K562 (cell line): Measurements from ENCODE around the gene CAPN5. TPM values are rescaled to one million over a fixed set of nuclear protein-coding genes. Genes with fewer than 3 reads are reported as not detected.

Experiments used
- CCAR2 ChIP-seq: fragments of 200-400 bp; formaldehyde crosslinking; IDR thresholded peaks from 2 replicates; pipeline ENCODE4 v1.6.1; 2017; ENCODE audit warnings: mild to moderate bottlenecking, low read depth, low read length
- FOXM1 ChIP-seq, 2 experiments: fragments of 450-650 bp in 1 of 2; sonication (generic) in 1 of 2; formaldehyde crosslinking in 1 of 2; IDR thresholded peaks; 2 replicates each; pipeline versions ENCODE4 v1.6.1 to v1.9.0; 2017 to 2022; ENCODE audit warnings: low read depth in 2 of 2, mild to moderate bottlenecking in 2 of 2, missing genetic modification reagents in 1 of 2, moderate library complexity in 1 of 2
- KLF1 ChIP-seq: fragments of 450-650 bp; IDR thresholded peaks from 2 replicates; pipeline ENCODE4 v1.6.1; 2016; ENCODE audit warnings: missing genetic modification characterization, missing compliant biosample characterization
- MAZ ChIP-seq, 2 experiments: fragments of 450-650 bp in 1 of 2; sonication (generic) in 1 of 2; formaldehyde crosslinking; IDR thresholded peaks in 1 of 2; conservative IDR thresholded peaks in 1 of 2; 2 replicates each; pipeline versions ENCODE4 v1.4.0 to v1.5.0; 2020; ENCODE audit warnings: mild to moderate bottlenecking in 1 of 2, missing genetic modification reagents in 1 of 2
- MXI1 ChIP-seq: IDR thresholded peaks from 2 replicates; pipeline ENCODE4 v1.6.1; 2011; ENCODE audit warnings: low read depth, mild to moderate bottlenecking, improper control_type of control experiment, low read length
- RAD51 ChIP-seq: fragments of 450-650 bp; IDR thresholded peaks from 2 replicates; pipeline ENCODE4 v1.7.1; 2016; ENCODE audit warnings: low read depth, mild to moderate bottlenecking, borderline replicate concordance
- RB1 ChIP-seq: fragments of 450-650 bp; IDR thresholded peaks from 2 replicates; pipeline ENCODE4 v1.6.1; 2017; ENCODE audit warnings: low read depth, mild to moderate bottlenecking
- RBM25 ChIP-seq: fragments of 200-400 bp; formaldehyde crosslinking; IDR thresholded peaks from 2 replicates; pipeline ENCODE4 v1.6.1; 2018; ENCODE audit warnings: low read length, low read depth, moderate library complexity; ENCODE audit not compliant: severe bottlenecking
- RCOR1 ChIP-seq, 2 experiments: IDR thresholded peaks; 2 replicates each; pipeline ENCODE4 v1.6.1; 2012; ENCODE audit warnings: low read depth in 2 of 2, low read length in 2 of 2, borderline replicate concordance in 1 of 2, improper control_type of control experiment in 1 of 2
- RFX1 ChIP-seq: fragments of 450-650 bp; IDR thresholded peaks from 2 replicates; pipeline ENCODE4 v1.6.1; 2016; ENCODE audit warnings: mild to moderate bottlenecking, moderate library complexity
- SMC3 ChIP-seq: conservative IDR thresholded peaks from 2 replicates; pipeline ENCODE4 v1.6.1; 2011; ENCODE audit warnings: low read depth, low read length, improper control_type of control experiment; ENCODE audit not compliant: insufficient read depth
- ZSCAN29 ChIP-seq: fragments of 450-650 bp; IDR thresholded peaks from 2 replicates; pipeline ENCODE4 v1.6.1; 2017
- polyA plus RNA-seq, 8 experiments: library from polyadenylated mRNA; depleted of rRNA in 4 of 8; stranded (reverse) in 5 of 8; unstranded in 3 of 8; fragments of >200 nt; fragmentation: Nextera tagmentation in 2 of 8; fragmentation: Illumina TruSeq in 1 of 8; extraction: Ambion mirVana in 2 of 8; extraction: Trizol in 1 of 8; gene quantifications; 2 replicates each; pipeline versions ENCODE4 v1.2.1 to v1.2.3, GENCODE V29; 2011 to 2014; ENCODE audit warnings: inconsistent platforms in 1 of 8, missing spikeins in 1 of 8
- total RNA-seq, 7 experiments: library from RNA; depleted of rRNA in 6 of 7; stranded (reverse); fragments of >200 nt in 6 of 7; fragmentation: Illumina TruSeq in 2 of 7; extraction: Trizol in 2 of 7; gene quantifications; 2 replicates each; pipeline versions ENCODE4 v1.2.1 to v1.2.3, GENCODE V29; 2011 to 2021; ENCODE audit warnings: low replicate concordance in 1 of 7
- TF ChIP-seq, protein P1 (sequence below): fragments of 450-650 bp; formaldehyde crosslinking; IDR thresholded peaks from 2 replicates; pipeline ENCODE4 v1.4.0; 2020; ENCODE audit warnings: mild to moderate bottlenecking, moderate library complexity
- TF ChIP-seq, protein P2 (sequence below): fragments of 200-800 bp; sonication (Bioruptor generic); IDR thresholded peaks from 2 replicates; pipeline ENCODE4 v1.6.1; 2017; ENCODE audit warnings: missing genetic modification characterization, missing compliant biosample characterization

CAPN5 gene
- total and polyA plus RNA-seq, 9 of the 15 experiments (the other 6 are each of a cell fraction or from before 2014, with no cell fraction given), result 0.04 to 0.44 (median 0.14) TPM; not detected in 2

DNA sequence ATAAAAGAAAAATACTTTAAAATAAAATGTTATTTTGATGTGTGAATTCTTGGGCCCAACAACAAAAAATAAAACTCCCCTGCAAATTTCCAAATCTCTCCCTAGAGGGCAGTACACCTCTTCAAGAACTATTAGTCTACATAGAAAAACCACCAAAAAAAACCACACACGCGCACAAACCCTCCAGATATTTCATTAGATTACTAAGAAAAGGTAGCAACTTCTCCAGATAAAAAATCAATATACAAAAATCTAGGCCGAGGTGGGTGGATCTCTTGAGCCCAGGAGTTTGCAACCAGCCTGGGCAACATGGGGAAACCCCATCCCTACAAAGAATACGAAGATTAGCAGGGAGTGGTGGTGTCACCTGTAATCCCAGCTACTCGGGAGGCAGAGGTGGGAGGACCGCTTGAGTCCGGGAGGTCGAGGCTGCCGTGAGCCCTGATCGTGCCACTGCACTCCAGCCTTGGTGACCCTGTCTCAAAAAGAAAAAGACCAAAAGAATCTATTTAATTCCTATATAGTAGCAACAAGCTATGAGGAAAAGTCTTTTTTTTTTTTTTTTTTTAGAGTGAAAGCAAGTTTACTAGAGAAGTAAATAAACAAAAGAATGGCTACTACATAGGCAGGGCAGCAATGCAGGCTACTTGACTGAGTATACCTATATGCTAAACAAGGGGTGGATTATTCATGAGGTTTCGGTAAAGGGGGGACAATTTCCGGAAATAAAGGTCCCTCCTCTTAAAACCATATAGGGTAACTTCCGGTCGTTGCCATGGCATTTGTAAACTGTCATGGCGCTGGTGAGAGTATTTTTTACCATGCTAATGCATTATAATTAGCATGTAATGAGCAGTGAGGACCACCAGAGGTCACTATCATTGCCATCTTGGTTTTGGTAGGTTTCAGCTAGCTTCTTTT, 19.5 kb upstream of the CAPN5 start (continued):
- TF ChIP-seq RBM25, result peak; percentile 37
- TF ChIP-seq SMC3, result peak; percentile 57; the same call in 1 of the 2 replicates
- no peak for TF ChIP-seq FOXM1 (IDR thresholded peaks at IDR 0.05; ENCODE audit: low read depth)
- no peak for TF ChIP-seq FOXM1 (CRISPR knock-in tag; IDR thresholded peaks at IDR 0.05; ENCODE audit: low read depth)
- peak; percentile 96 for TF ChIP-seq MXI1
- peak; percentile 96 for TF ChIP-seq KLF1
- 0 out of 4 replicates have a peak, but pooled peaks of 1 of the 2 experiments have one; percentile 4 for TF ChIP-seq RCOR1 (IDR thresholded peaks at IDR 0.05; ENCODE audit: borderline replicate concordance in 1 of 2, low read depth in 2 of 2, low read length in 2 of 2)
- TF ChIP-seq ZSCAN29, result peak; percentile 59; the same call in 1 of the 2 replicates
- TF ChIP-seq RAD51, result no peak
- TF ChIP-seq RFX1, result peak; percentile 97
- TF ChIP-seq, protein P1, sequence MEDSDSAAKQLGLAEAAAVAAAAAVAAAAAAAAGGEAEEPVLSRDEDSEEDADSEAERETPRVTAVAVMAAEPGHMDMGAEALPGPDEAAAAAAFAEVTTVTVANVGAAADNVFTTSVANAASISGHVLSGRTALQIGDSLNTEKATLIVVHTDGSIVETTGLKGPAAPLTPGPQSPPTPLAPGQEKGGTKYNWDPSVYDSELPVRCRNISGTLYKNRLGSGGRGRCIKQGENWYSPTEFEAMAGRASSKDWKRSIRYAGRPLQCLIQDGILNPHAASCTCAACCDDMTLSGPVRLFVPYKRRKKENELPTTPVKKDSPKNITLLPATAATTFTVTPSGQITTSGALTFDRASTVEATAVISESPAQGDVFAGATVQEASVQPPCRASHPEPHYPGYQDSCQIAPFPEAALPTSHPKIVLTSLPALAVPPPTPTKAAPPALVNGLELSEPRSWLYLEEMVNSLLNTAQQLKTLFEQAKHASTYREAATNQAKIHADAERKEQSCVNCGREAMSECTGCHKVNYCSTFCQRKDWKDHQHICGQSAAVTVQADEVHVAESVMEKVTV (CRISPR knock-in tag), result peak; percentile 71
- no peak for TF ChIP-seq CCAR2
- 0 out of 4 replicates have a peak, but pooled peaks of 1 of the 2 experiments have one; percentile 12 for TF ChIP-seq MAZ (CRISPR knock-in tag; conservative IDR thresholded peaks at IDR 0.05 in 1 of 2, IDR thresholded peaks at IDR 0.05 in 1 of 2)
- TF ChIP-seq RB1, result no peak
- TF ChIP-seq, protein P2, sequence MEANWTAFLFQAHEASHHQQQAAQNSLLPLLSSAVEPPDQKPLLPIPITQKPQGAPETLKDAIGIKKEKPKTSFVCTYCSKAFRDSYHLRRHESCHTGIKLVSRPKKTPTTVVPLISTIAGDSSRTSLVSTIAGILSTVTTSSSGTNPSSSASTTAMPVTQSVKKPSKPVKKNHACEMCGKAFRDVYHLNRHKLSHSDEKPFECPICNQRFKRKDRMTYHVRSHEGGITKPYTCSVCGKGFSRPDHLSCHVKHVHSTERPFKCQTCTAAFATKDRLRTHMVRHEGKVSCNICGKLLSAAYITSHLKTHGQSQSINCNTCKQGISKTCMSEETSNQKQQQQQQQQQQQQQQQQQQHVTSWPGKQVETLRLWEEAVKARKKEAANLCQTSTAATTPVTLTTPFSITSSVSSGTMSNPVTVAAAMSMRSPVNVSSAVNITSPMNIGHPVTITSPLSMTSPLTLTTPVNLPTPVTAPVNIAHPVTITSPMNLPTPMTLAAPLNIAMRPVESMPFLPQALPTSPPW (CRISPR knock-in tag), result peak; percentile 92
